Measurements from ENCODE around the gene KIF15.

DNA sequence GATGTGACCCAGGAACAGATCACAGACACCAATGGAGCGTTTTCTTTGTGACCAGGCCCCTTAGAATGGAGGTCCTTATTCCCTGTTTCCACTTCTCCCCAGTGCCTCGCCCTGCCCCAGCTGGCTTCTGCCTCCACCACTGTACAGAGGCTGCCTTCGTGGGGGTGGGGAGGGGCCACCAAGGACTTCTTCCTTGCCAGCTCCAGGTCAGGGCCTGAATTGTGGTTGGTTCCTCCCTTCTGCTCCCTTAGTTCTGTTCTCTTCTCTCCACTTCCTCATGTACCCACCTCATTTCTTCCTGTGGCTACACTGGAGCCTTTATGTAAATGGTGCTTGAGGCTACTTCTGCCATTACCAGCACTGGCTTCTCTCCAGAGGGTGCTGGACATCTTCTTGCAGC is 129.3 kb downstream of the KIF15 start:
- TF ChIP-seq, protein P1, sequence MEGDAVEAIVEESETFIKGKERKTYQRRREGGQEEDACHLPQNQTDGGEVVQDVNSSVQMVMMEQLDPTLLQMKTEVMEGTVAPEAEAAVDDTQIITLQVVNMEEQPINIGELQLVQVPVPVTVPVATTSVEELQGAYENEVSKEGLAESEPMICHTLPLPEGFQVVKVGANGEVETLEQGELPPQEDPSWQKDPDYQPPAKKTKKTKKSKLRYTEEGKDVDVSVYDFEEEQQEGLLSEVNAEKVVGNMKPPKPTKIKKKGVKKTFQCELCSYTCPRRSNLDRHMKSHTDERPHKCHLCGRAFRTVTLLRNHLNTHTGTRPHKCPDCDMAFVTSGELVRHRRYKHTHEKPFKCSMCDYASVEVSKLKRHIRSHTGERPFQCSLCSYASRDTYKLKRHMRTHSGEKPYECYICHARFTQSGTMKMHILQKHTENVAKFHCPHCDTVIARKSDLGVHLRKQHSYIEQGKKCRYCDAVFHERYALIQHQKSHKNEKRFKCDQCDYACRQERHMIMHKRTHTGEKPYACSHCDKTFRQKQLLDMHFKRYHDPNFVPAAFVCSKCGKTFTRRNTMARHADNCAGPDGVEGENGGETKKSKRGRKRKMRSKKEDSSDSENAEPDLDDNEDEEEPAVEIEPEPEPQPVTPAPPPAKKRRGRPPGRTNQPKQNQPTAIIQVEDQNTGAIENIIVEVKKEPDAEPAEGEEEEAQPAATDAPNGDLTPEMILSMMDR (IDR thresholded peaks at IDR 0.05), result no peak
- TF ChIP-seq POLR2AphosphoS5 (IDR thresholded peaks at IDR 0.05; ENCODE audit: insufficient read depth in 1 of 2, low read depth in 1 of 2), result no peak

All from vagina (tissue), 2 donors.